NOMO-1 treated with DMSO at 0.1 percent for 48 hours (cell line): Measurements from ENCODE around the gene SFT2D1.

ENCODE experiments used
- DNase-seq: peaks from one replicate; lab custom pipeline; 2025; ENCODE audit not compliant: unreplicated experiment; lab: John Stamatoyannopoulos, UW

SFT2D1 gene

DNA sequence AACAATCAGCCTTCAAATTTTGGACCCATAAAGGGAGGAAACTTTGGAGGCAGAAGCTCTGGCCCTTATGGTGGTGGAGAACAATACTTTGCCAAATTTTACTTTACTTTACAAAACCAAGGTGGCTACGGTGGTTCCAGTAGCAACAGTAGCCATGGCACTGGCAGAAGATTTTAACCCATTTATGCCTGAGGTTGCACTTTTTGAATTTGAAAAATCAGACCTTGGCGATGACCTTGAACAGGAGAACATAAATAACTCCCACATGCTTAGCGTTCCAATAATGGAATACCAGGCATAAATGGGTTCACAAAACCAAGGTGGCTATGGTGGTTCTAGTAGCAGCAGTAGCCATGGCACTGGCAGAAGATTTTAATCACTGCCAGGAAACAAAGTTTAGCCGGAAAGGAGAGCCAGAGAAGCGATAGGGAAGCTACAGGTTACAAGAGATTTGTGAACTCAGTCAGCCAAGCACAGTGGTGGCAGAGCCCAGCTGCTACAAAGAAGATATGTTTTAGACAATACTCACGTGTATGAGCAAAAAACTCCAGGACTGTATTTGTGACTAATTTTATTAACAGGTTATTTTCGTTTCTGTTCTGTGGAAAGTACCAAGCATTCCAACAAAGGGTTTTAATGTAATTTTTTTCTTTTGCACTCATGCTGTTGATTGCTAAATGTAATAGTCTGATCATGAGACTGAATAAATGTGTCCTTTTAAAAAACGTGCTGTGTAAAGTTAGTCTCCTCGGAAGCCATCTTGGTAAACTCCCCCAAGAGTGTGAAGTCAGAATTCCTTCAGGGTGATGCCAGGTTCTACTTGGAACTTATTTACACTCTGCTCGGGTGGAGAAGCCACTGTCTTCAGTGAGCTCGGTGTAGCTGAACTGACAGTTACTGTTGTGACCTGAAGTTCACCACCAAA lies 6.7 kb downstream of the SFT2D1 start:
- DNase-seq = no peak

DNA sequence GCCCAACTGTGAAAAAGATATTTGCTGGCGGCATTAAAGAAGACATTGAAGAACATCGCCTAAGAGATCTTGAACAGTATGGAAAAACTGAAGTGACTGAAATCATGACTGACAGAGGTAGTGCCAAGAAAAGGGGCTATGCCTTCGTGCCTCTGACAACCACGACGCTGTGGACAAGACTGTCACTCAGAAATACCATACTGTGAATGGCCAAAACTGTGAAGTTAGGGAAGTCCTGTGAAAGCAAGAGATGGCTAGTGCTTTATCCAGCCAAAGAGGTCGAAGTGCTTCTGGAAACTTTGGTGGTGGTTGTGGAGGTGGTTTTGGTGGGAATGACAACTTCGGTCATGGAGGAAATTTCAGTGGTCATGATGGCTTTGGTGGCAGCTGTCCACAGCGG lies 7.5 kb downstream of the SFT2D1 start:
- DNase-seq = no peak

DNA sequence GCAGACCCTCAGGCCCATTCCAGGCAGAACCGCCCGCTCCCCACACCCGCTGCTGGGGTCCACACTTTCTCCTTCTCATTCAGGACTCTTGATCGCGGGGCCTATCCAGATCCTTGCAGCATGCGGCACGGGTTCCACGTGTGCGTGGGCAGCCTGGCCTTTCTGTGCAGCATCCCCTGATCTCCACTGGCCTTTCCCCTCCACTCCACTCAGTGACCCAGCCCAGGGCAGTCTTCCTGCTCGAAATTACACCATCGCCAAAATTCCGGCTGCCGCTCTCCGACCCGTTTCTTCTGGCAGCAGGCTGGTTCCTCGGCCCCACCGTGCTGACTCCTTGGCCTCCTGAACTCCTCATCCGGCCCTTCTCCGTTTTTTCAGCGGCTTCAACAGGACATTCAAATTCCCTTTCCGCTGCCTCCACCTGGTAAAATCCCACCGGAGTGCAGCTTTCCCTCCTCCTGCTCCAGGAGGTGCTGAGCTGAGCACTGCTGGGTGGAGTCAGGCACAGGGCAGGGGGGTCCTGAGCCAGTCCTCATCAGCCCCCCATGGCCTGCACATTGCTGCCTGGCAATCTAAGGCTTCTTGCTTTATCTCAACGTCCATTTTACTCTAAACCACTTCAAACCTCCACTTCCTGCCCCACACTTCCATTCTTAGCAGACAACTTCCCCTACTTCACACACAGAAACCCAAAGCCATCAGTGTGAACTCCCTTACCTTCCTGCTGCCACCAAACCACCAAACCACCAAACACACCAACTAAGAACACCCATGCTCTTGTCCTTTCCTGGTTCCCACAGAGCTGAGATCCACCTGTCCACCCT lies 9.0 kb downstream of the SFT2D1 start:
- DNase-seq = peak; percentile 50

DNA sequence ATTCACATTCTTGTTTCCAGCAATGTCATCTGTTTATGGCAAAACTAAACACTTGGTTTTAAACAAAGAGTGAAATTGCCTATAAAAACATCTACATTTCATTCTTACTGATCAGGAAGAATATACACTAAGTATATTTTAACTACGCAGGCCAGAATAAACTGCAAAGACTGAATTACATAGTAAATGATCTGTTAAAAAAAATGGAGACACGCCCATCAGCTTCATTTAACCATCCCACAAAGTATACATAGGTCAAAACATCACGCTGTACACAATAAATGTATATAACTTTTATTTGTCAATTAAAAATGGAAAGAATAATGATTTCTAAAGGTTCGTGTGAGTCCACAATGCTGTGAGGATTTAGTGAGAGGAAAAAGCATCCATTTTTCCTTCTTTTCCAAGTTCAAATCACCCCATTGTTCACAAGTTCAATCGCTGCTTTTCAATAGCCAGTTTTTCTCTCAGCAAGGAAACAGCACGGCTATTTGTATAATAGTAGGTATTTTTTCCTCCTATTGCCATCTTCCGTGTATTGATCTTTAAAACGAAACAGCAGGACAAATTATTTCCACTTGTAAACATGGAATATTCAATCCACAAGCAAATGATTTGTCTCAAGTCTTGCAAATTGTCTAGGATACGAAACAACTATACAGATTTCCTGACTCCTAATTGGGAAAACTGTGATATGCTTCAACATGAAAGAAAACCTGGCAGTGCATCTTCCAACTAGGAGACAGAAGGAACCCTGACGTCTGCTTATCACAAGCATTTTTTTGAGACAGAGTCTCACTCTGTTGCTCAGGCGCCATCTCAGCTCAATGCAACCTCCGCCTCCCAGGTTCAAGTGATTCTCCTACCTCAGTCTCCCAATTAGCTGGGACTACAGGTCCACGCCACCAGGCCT lies 10.6 kb downstream of the SFT2D1 start:
- no peak for DNase-seq

DNA sequence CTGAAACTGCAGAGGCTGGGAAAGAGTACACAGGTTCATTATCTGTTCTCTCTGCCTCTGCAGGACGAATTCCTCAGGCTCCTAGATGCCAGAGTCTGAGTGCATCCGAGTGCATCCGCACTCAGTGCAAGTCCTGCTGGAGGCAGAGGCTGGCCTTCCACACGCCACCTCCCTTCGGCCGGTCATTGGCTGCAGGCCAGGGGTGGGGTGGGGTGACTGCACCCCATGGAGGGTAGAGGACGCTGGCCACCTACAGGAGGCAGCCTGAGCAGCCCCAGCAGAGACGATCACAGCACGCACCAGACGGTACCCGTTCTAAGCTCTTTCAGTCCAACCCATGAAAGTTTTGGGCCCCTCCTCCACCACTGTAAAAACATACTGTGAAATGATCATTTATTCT lies 11.7 kb downstream of the SFT2D1 start:
- DNase-seq = no peak

DNA sequence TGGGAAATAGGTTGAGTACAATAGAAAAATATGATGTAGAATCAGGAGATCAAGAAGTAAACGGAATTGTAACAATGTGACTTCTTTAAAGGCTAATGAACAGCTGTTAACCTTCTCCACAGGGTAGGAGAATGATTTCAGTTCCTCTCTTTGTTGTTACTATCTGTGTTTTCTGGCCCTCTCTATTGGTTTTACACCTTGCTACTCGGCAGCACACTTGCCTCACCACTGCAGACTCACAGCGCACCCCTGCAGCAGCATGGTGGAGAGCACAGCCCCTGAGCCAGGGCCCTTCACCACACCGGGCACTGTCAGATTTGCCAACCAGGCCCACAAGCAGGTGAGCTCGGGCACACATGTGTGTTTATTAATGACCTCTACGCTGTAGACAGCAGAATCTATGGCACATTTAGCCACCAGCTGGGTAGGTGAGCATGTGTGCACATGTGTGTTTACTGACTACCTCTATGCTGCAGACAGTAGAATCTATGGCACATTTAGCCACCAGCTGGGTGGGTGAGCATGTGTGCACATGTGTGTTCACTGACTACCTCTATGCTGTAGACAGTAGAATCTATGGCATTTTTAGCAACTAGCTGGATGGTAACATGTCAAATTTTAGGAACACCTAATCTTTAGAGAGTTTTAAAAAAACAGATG lies 16.8 kb downstream of the SFT2D1 start:
- DNase-seq = no peak

DNA sequence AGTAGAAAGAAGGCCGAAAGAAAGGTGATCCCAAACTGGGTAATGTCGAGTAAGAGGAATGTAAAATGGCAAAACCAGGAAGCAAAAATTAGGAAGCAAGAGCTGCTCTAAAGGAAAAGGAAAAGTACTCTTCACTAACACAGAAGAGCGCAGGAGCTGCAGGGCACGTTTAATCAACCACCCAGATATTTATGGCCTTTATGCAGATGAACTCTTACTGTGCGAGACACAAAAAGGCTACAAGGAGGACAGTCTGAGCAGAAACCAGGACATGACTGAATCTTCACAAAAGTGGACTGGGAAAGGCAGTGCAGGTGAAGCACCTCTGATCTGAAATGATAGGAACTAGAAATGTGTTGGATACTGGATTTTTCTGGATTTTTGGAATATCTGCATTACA lies 18.9 kb downstream of the SFT2D1 start:
- DNase-seq = no peak

DNA sequence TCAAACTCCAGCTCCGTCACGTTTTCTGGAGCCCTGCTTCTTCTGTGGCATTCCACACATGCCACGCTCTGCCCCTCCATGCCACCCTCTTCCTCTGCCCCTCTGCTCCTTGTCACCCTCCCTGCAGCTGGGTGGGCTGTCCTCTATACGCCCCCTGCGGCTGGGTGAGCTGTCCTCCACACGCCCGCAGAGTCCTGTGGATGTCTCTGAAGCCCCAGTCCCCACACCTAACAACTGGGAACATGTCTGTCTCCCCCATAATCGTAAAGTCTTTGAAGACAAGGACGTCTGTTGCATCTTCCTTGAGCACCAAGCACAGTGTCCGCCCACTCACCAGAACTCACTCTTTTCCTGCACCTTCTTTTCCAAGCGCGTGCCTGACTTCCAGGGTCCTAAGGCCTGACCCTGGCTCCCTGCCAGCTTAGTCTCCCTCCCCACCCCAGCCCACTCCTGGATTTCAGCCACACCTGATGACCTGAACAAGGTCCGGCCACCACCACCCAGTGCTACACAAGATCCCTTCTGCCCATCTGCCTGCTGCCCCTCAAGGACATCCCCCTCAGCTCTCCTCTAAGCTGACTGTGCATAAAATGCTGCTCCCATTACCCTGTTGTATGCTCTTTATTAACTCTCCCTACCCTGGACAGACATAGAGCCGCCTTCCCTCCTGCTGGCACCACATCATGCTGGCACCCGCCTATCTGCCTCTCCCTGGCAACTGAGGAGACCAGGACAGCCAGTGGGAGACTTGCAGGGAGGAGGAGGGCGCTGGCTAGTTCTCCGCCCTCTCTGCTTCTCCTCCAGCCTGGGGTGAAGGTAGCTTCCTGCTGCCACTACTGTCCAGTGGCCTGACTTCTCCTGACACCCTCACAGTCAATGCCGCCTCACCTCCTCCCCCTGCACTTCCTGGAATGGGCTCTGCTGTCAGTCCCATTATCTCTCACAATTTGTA lies 23.4 kb downstream of the SFT2D1 start:
- no peak for DNase-seq

DNA sequence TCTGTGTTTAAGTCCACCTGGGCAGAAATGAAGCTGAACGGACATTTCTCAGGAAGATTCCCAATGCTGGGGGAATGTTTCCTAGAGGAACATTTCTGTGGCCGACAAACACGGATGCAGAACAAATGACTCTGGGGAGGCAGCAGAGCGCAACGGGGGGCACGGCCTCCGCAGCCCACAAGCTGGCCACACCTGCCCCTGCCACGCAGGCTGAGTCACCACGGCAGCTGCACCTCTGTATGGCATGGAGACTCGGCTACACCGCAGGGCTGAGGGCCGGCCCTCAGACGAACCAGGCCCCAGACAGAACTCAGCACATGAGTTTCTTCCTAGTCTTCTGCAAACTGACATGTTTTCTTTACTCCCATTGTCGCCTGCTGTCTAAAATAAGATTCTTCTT lies 24.1 kb downstream of the SFT2D1 start:
- no peak for DNase-seq

DNA sequence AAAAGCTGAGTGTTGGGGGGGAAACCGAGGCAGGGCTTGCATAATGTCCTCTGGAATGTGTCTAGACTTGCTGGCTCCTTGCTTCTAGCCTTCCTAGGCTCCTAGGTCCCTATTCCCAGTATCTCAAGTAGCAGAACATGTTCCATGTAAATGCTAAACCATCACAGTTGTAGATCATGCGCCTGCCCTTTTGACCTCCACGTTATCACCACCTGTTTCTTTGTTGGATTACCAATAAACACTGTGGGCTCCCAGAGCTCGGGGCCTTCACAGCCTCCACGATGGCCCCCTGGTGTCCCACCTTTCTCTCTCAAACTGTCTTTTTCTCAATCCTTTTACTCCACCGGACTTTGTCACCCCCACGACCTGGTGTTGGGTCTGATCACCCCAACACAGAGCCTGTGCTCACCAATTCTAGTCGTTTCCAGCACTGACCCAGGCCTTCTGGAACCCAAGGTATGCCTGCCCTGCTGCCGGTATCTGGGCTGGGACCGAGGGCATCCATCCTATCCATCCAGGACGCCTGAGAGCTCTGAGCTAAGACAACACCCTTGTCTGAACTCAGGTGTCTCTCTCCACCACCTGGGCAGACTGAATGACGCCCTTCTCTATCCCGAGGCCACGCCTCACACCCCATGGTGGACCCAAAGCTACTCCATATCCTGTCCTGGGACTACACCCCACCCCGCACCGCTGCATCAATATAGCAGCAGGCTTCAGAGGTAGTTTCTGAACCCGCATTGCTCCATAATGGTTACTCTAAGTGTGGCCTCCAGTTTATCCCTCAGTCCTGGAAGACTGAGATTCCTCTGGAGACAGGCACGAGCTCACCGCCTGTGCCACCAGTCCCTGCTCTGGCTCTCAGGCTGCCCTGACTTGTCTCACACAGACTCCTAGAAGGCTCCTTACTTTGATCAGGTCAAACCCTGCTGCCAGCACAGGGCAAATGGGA lies 24.8 kb downstream of the SFT2D1 start:
- no peak for DNase-seq

DNA sequence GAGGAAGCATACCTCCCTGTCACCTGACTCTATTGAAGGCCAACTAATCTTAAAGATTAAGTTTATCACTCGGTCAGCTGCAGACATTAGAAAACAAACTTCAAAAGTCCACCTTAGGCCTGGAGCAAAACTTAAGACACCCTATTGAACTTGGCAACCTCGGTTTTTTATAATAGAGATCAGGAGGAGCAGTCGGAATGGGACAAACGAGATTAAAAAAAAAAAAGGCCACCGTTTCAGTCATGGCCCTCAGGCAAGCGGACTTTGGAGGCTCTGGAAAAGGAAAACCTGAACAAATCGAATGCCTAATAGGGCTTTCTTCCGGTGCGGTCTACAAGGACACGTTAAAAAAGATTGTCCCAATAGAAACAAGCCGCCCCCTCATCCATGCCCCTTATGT lies 26.9 kb downstream of the SFT2D1 start:
- no peak for DNase-seq

DNA sequence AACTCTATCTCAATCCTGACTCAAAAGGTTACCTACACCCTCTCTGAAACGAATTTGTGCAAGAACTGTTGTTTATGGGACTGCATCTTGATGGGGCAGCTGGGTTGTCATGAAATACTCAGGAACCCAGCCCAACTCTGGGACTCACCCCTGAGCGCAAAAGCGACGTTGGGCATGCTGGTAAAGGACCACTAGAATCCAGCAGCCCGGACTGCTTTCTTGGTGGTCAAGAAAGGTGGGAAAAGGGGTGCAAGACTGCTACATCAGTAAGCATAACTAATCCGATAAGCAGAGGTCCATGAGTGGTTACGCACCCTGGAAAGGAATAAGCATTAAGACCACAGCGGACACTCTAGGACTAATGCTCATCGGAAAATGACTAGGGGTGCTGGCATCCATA lies 27.9 kb downstream of the SFT2D1 start:
- no peak for DNase-seq

DNA sequence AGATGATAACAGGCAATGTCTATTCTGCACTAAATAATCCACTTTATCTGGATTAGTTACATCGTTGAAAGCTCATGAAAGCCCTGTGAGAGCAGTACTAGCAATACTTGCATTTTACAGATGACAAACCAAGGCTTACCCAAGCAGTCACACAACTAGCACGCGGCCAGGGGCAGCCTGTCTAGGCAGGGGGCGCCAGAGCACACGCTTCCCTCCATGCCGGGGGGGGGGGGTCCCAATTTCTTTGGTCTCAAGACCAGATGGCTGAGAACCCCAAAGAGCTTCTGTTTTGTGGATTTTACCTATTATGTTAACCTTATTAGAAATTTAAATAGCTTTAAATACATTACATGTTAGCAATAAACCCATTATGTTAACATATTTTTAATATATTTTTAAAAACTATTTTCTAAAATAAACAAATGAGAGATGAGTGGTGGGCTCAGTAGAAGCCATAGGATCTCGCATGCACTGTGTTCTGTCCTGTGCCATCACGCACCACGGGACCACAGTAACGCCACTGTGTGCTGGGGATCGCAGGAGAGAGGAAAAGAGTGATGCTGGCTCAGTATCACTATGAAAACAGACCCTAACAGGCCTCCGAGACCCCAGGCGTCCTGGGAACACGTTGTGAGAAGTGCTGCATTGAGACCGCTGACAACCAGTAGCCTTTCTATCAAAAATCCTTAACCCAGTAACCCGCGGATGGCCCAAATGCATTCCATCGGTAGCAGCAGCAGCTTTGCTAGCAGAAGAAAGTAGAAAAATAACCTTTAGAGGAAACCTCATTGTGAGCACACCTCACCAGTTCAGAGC lies 28.9 kb downstream of the SFT2D1 start:
- no peak for DNase-seq

DNA sequence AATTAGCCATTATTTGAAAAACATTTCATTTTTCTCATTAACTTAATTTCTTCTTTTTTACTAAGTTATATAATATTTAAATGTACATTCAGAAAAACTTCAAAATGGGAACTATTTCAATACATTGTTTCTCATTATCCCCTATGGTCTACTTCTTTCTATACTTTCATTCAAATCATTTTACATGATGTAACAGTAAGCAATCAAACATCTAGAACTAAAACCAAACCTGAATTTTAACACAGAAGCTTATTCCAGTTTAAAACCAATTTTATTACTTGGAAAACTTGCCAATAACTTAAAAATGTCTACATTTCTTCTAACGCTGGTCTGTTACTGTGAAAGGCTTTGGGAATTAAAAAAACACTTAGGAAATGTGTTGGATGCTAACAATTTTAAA lies 29.5 kb downstream of the SFT2D1 start:
- DNase-seq = no peak

DNA sequence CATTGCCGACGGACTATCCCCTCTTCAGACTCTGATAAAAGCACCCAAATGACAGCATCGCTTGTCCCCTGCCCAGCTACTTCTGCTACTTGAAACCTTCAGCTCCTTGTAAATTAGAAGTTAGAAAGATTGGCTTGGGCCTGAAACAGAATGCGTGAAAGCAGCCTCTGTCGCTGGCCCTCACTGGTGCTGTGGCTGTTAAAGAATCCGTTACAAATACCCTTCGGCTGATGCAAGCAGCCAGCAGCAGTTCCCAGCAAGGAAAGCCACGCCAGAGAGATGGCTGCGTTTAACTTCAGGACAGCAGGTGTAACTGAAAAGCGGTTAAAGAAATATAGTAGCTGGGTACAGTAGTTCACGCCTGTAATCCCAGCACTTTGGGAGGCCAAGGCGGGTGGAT lies 31.7 kb downstream of the SFT2D1 start:
- DNase-seq = no peak

DNA sequence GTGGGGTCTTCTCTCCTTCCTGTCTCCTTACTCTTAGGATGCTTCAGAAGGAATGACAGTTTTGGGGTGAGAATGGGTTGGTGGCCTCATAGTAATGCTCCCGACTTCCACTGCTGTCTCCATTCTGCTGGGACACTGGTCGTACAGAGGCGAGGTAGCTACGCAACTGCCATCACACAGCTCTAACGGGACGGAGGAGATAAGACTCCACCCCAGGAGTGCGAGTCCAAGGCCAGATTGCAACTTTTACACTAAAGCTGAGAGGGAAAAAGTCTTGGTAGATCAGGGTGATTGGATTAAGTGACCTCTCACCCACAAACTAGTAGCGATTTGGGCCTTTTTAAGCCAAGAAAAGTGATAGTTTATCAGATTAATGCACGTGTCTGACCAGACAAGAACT lies 32.4 kb downstream of the SFT2D1 start:
- DNase-seq = no peak

DNA sequence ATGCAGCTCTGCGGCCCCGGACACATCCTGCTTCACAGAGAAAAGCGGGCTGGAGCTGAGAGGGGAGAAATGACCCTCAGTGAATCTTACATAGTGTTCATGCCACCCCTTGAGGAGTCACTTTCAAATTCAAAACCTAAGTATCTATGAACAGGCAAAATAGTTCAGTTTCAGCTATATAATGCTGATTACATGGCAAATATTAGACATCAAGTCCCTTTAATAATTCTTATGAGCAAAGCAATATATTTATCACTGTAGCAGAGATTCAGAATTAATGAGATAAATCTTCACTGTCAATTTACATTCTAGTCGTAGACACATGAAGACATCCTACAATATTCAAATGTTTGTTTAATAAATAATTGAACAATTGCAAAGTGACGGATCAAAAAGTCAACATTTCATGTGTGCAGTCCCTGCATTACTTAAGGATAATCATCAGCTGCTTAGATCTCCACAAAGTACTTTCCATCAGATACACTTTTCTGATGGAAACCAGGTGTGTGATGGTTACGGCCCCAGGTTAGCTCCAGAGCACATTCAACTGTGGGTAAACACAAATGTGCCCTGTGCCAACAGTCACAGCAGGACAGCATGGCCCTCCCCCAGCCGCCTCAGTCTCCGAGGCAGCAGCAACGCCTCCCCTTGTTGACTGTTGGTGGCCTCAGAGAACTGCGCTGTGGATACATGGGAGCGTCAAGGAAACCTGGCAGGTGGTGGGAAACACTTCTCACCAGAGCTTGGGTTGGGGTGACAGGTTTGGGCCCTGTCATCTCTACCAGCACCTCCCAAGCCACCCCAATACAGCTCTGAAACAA lies 33.4 kb downstream of the SFT2D1 start:
- DNase-seq = no peak
